ENCODE measurements around the gene SEL1L3.

GRCh38 chr4:25725870-25726269, 136.9 kb downstream of the SEL1L3 start:
- TF ChIP-seq CTCF (IDR thresholded peaks at IDR 0.05) = no peak
- no peak for TF ChIP-seq POLR2A (IDR thresholded peaks at IDR 0.05)
